Urinary bladder (tissue), 4 donors: ENCODE data around the gene SND1. TPM values are rescaled to one million over a fixed set of nuclear protein-coding genes. Genes with fewer than 3 reads are reported as not detected.

Source experiments
- DNase-seq: peaks from one replicate; pipeline ENCODE4 v3.0.0-alpha.2; 2015; ENCODE audit errors: extremely low spot score
- H3K27ac ChIP-seq: one replicate; pipeline ENCODE4 v1.5.1; 2013; ENCODE audit warnings: low read depth, mild to moderate bottlenecking, moderate library complexity
- H3K36me3 ChIP-seq: one replicate; pipeline ENCODE4 v1.6.1; 2013; ENCODE audit warnings: mild to moderate bottlenecking, moderate library complexity; ENCODE audit not compliant: insufficient read depth
- H3K4me1 ChIP-seq: one replicate; pipeline ENCODE4 v1.6.1; 2013; ENCODE audit warnings: mild to moderate bottlenecking, moderate library complexity; ENCODE audit not compliant: insufficient read depth
- H3K4me3 ChIP-seq: one replicate; pipeline ENCODE4 v1.5.1; 2013; ENCODE audit warnings: low read depth, low read length
- WGBS: extraction: QIAGEN DNeasy Blood & Tissue Kit; methylation state at CpG from one replicate; pipeline ENCODE4 v1.1.7; 2013; 5-methylcytosine and 5-hydroxymethylcytosine counted together
- polyA plus RNA-seq: library from polyadenylated mRNA; stranded (reverse); fragments of 200-250 nt; gene quantifications from one replicate; pipeline ENCODE4 v1.2.3, GENCODE V29; 2013
- total RNA-seq: library from RNA; depleted of rRNA; stranded (reverse); fragments of >200 nt; gene quantifications from one replicate; pipeline ENCODE4 v1.2.3, GENCODE V29; 2014
- donor health status: healthy with polysubstance abuse.
- donor health status: healthy.

The SND1 gene
- total and polyA plus RNA-seq, 2 donors: 89.8 to 102 TPM

DNA sequence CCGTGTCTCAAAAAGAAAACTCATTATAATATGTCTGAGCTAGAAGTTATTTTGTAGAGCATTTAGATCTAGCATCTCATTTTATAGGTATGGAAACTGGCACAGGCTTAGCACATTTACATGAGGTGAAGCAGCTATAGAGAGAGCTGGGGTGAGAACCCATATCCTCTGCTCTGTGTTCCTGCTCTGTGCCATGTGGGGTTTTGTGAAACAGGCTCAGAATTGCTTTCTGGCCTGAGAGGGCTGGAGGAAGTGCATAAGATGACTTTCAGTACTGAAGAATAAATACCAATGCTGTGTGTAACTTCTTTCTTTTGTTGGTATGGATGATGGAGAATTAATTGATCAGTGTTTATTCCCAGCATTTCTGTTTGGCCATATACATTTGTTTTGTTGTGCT is 220.1 kb downstream of the SND1 start:
- Histone ChIP-seq H3K27ac (no peak overlapping the region), H3K4me1 (no peaks in the 10 kb centered on the region), H3K36me3 (no peaks in the 10 kb centered on the region), H3K4me3 (no peak overlapping the region)
- 100% methylated on average over 1 of the region's 1 CpG for WGBS
- DNase-seq: no peak

GRCh38 chr7:127873151-127873550 is 221.2 kb downstream of the SND1 start:
- Histone ChIP-seq H3K36me3 (no peaks in the 10 kb centered on the region), H3K27ac (no peak overlapping the region), H3K4me3 (no peak overlapping the region), H3K4me1 (no peaks in the 10 kb centered on the region)
- no peak for DNase-seq
- WGBS: 96% methylated on average over 3 of the region's 3 CpGs

DNA sequence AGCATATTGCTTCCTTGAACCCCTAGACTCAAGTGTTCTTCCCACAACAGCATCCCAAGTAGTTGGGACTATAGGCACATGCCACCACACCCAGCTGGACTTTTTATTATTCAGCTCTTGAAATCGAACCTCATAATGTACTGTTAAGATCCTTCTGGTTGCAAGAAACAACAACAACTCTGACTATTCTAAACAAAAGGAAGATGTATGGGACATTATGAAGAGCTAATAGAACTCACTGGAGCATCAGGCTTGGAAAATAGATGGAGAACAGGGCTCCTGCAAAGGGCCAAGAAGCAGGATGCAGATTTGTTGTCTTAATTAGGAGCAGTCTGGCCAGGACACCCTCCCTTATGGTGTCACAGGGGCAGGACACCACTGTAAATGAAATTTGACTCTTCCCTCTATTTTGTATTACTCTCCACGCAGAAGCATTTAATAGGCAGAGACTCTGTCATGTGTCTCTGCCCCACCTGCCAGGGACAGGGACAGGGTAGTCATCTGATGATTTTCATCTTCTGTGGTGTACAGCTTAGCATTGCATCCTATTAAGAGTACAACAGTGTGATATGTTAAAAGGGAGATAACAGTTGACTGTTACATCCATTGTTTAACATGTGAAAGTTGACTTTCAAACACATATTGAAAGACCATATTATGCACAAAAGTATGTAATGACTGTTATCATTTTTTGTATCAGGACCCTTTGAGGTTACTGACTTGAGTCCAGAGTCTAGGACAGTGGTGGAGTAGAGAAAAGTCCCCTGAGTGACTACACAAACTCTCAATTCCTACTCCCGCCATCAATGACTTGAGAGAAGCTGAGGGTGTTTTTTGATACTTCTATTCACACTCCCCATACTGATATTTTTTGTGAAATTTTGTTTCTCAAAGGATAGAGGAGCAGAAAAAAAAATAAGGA is 222.0 kb downstream of the SND1 start:
- no peak for DNase-seq
- no peaks in the 10 kb centered on the region for H3K36me3 ChIP-seq
- WGBS: 82% methylated on average over 3 of the region's 3 CpGs
- H3K27ac ChIP-seq: no peak overlapping the region
- H3K4me3 ChIP-seq: no peak overlapping the region
- no peaks in the 10 kb centered on the region for H3K4me1 ChIP-seq

- Histone ChIP-seq H3K36me3 (no peaks in the 10 kb centered on the region), H3K4me1 (no peaks in the 10 kb centered on the region), H3K4me3 (no peak overlapping the region), H3K27ac (no peak overlapping the region)
- no peak for DNase-seq
- 76% methylated on average over 2 of the region's 2 CpGs for WGBS
These were observed 223.1 kb downstream of the SND1 start for GRCh38 chr7:127874951-127875608.

DNA sequence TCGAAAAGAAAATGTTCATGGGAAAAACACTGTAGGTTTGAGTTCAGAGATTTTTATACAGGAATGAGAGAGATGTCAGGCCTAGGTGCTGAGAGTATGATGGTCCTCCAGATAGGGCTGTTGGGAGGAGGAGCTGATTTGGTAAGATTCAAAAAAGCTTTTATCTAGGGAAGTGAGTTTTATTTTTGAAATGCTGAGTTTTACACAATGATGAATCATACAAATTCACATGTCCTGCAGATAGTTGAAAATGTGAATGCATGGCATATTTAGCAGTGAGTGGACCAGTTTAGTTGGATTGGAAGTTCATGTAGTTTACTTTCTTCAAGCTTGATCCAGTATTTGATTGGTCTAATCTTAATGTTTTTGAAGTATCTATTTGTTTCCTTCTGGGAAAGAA is 224.4 kb downstream of the SND1 start:
- WGBS: 78% methylated on average over 1 of the region's 1 CpG
- DNase-seq: no peak
- H3K36me3 ChIP-seq: no peaks in the 10 kb centered on the region
- no peak overlapping the region for H3K4me3 ChIP-seq
- H3K27ac ChIP-seq: no peak overlapping the region
- H3K4me1 ChIP-seq: no peaks in the 10 kb centered on the region

- WGBS: 84% methylated on average over 3 of the region's 3 CpGs
- Histone ChIP-seq H3K4me3 (no peak overlapping the region), H3K36me3 (no peaks in the 10 kb centered on the region), H3K27ac (no peak overlapping the region), H3K4me1 (no peaks in the 10 kb centered on the region)
- no peak for DNase-seq
These were observed 226.0 kb downstream of the SND1 start for GRCh38 chr7:127877951-127878350.

DNA sequence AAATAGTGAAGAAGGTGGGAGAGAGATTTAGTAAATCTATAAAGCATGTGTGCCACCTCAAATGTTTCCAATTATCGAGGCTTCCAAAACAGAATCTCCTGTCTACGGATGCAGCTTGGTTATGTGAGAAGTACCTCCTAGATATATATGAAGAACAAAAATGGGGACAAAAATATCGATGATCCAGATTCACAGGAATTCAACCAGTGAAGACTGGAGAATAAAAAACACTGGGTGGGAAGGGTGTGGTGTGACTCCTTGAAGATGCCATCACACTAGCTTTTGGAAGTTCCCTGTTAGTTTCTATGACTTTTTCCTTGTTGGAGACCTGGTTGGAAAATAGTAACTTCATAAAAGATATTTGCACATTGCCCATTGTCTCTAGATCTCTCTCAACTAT is 226.8 kb downstream of the SND1 start:
- 98% methylated on average over 3 of the region's 3 CpGs for WGBS
- DNase-seq: no peak
- H3K36me3 ChIP-seq: no peaks in the 10 kb centered on the region
- no peak overlapping the region for H3K27ac ChIP-seq
- no peaks in the 10 kb centered on the region for H3K4me1 ChIP-seq
- no peak overlapping the region for H3K4me3 ChIP-seq

DNA sequence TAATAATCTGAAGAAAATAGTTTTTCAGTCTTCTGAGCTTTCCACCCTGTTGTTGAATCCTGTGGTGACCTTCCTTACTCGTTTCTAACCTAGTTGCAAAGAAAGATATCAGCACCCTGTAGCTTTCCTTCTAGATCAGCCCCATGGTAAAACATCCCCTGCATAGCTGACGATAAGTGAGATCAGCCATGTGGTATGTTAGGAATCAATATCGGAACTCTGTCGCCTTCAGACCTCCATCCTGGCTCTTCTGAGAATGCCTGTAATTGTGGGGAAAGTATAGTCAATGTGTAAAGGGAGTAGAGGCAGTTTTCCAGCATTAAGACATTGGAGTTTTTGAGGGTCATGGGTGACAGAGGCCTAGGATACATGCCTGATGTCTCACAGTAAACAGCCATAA is 227.4 kb downstream of the SND1 start:
- Histone ChIP-seq H3K4me3 (no peak overlapping the region), H3K4me1 (peaks cover 2% of the 10 kb centered on the region), H3K36me3 (no peaks in the 10 kb centered on the region), H3K27ac (no peak overlapping the region)
- 88% methylated on average over 4 of the region's 4 CpGs for WGBS
- DNase-seq: no peak

- 91% methylated on average over 5 of the region's 5 CpGs for WGBS
These were observed 227.9 kb downstream of the SND1 start for GRCh38 chr7:127879942-127880341.

DNA sequence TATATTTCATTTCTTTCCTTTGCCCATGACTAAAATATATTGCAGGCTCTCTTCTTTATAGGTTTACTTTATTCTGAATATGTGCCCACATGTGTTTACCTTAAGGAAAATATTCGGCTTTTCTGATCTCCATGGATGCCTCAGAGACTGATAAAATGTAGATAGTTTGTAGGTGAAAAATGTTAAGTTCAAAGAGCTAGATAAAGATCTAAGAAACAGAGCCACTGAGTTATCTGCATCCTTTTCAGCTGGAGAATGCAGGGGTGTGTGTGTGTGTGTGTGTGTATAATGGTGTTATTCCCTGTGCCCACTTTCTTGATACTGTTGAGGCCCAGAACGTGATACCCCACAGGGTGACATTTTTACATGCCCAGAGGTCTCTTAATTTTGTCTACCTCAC is 228.5 kb downstream of the SND1 start:
- no peak overlapping the region for H3K27ac ChIP-seq
- 64% methylated on average over 2 of the region's 2 CpGs for WGBS
- no peak for DNase-seq

More at GRCh38 chr7:127879942-127880341, 227.9 kb downstream of the SND1 start:
- Histone ChIP-seq H3K4me1 (peaks cover 2% of the 10 kb centered on the region), H3K27ac (no peak overlapping the region), H3K36me3 (no peaks in the 10 kb centered on the region), H3K4me3 (no peak overlapping the region)
- DNase-seq: no peak

DNA sequence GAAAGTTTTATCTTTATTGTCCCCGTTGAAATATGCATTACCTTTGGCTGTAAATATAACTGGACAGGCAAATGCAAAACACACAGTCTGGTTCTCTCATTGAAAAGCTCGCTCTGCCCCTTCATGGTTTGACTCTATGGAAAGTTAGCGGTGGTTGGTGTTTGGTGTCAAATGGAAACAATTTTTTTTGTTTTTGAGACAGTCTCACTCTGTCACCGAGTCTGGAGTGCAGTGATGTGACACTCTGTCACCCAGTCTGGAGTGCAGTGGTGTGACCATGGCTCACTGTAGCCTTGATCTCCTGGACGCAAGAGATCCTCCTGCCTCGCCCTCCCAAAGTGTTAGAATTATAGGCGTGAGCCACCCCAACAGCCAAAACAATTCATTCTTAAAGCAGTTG is 229.6 kb downstream of the SND1 start:
- no peak for DNase-seq
- no peaks in the 10 kb centered on the region for H3K36me3 ChIP-seq
- no peak overlapping the region for H3K4me3 ChIP-seq
- WGBS: 83% methylated on average over 7 of the region's 7 CpGs
- no peak overlapping the region for H3K27ac ChIP-seq
- peaks cover 3% of the 10 kb centered on the region for H3K4me1 ChIP-seq

More for the DNA sequence above, 228.5 kb downstream of the SND1 start:
- Histone ChIP-seq H3K4me3 (no peak overlapping the region), H3K4me1 (peaks cover 2% of the 10 kb centered on the region), H3K36me3 (no peaks in the 10 kb centered on the region)

DNA sequence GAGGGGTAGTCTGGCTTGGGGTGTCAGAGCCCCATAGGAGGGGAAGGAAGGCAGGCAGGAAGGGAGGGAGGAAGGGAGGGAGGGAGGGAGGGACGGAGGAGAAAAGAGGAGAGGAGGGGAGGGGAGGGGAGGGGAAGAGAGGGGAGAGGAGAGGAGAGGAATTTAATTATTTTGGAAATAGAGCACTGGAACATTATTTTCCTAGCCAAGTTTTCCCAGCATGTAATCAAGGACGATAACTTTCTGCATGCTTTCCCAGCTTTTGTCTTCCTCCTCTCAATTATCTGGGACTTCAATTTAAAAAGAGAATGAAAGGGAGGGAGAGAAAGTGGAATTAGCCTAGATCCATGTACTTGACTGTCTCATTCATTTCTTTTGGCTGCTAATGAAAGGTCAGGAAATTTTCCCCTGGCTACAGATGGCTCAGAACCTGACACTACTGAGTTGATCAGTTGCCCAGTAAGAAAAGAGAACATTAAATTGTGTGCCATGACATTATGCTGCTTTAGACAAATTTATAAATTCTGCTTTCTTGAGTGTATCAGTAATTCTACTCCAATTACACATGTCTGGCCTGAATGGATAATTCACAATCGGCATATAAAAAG is 230.4 kb downstream of the SND1 start:
- no peak for DNase-seq

GRCh38 chr7:127884066-127884559 is 232.1 kb downstream of the SND1 start:
- WGBS: over 99% methylated on average over 3 of the region's 3 CpGs
- Histone ChIP-seq H3K27ac (no peak overlapping the region), H3K4me3 (no peak overlapping the region), H3K36me3 (no peaks in the 10 kb centered on the region), H3K4me1 (peaks cover 3% of the 10 kb centered on the region)
- no peak for DNase-seq

More for the DNA sequence above, 230.4 kb downstream of the SND1 start:
- 56% methylated on average over 3 of the region's 3 CpGs for WGBS
- no peak overlapping the region for H3K27ac ChIP-seq
- peaks cover 3% of the 10 kb centered on the region for H3K4me1 ChIP-seq
- no peak overlapping the region for H3K4me3 ChIP-seq
- H3K36me3 ChIP-seq: no peaks in the 10 kb centered on the region
